GM23338 (cell line): ENCODE data around the gene RAPGEF3. TPM values are rescaled to one million over a fixed set of nuclear protein-coding genes. Genes with fewer than 3 reads are reported as not detected.

Experiments
- EZH2 ChIP-seq: fragments of 200-600 bp; sonication (generic); IDR thresholded peaks from one replicate; pipeline ENCODE4 v1.8.0; 2017; ENCODE audit warnings: antibody characterized with exemption, mild to moderate bottlenecking, low read depth; ENCODE audit not compliant: unreplicated experiment
- EZH2phosphoT487 ChIP-seq: fragments of 200-600 bp; sonication (generic); IDR thresholded peaks from one replicate; pipeline ENCODE4 v1.8.1; 2018; ENCODE audit warnings: antibody characterized with exemption; ENCODE audit not compliant: unreplicated experiment
- POLR2AphosphoS5 ChIP-seq: IDR thresholded peaks from 2 replicates; pipeline ENCODE4 v1.6.1; 2016; ENCODE audit warnings: antibody characterized with exemption, low read depth
- ZNF114 ChIP-seq: fragments of 250-450 bp; sonication (Bioruptor Pico); IDR thresholded peaks from 2 replicates; pipeline ENCODE4 v1.5.0; 2020; ENCODE audit warnings: mild to moderate bottlenecking, moderate library complexity
- ZNF462 ChIP-seq: fragments of 250-450 bp; sonication (Bioruptor Pico); IDR thresholded peaks from 2 replicates; pipeline ENCODE4 v1.5.0; 2020; ENCODE audit warnings: mild to moderate bottlenecking, moderate library complexity
- polyA plus RNA-seq: library from polyadenylated mRNA; unstranded; fragments of >200 nt; fragmentation: Nextera tagmentation; extraction: Ambion mirVana; gene quantifications from 2 replicates; pipeline ENCODE4 v1.2.1, GENCODE V29; 2016
- total RNA-seq: library from RNA; depleted of rRNA; stranded (reverse); fragments of >200 nt; shearing (Covaris generic); gene quantifications from 2 replicates; pipeline ENCODE4 v1.2.3, GENCODE V29; 2014
- TF ChIP-seq, protein P1 (sequence below): IDR thresholded peaks from one replicate; pipeline ENCODE4 v1.6.1; 2018; ENCODE audit warnings: antibody characterized with exemption; ENCODE audit not compliant: unreplicated experiment

Gene RAPGEF3
- total and polyA plus RNA-seq, 2 experiments from 2014 or later: 2.3 to 11.8 TPM

- TF ChIP-seq ZNF462 (no peak), POLR2AphosphoS5 (no peak), EZH2phosphoT487 (no peak), EZH2 (no peak), ZNF114 (CRISPR knock-in tag) (no peak)
- TF ChIP-seq, protein P1, sequence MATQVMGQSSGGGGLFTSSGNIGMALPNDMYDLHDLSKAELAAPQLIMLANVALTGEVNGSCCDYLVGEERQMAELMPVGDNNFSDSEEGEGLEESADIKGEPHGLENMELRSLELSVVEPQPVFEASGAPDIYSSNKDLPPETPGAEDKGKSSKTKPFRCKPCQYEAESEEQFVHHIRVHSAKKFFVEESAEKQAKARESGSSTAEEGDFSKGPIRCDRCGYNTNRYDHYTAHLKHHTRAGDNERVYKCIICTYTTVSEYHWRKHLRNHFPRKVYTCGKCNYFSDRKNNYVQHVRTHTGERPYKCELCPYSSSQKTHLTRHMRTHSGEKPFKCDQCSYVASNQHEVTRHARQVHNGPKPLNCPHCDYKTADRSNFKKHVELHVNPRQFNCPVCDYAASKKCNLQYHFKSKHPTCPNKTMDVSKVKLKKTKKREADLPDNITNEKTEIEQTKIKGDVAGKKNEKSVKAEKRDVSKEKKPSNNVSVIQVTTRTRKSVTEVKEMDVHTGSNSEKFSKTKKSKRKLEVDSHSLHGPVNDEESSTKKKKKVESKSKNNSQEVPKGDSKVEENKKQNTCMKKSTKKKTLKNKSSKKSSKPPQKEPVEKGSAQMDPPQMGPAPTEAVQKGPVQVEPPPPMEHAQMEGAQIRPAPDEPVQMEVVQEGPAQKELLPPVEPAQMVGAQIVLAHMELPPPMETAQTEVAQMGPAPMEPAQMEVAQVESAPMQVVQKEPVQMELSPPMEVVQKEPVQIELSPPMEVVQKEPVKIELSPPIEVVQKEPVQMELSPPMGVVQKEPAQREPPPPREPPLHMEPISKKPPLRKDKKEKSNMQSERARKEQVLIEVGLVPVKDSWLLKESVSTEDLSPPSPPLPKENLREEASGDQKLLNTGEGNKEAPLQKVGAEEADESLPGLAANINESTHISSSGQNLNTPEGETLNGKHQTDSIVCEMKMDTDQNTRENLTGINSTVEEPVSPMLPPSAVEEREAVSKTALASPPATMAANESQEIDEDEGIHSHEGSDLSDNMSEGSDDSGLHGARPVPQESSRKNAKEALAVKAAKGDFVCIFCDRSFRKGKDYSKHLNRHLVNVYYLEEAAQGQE: no peak
Observed at GRCh38 chr12:47709237-47709636, 49.4 kb downstream of the RAPGEF3 start (continued).
